GM18517 (cell line): ENCODE results near the gene ATRNL1.
"Not testable (repeated sequence)": the region's sequence is repeated elsewhere in the genome, so short reads cannot be mapped to it uniquely, and the experiment has no call there.

Experiments
- ATAC-seq: cut with Tn5 transposase; IDR thresholded peaks from one replicate; pipeline ENCODE4 v1.9.1; 2021; ENCODE audit warnings: mild to moderate bottlenecking, moderate library complexity; ENCODE audit not compliant: unreplicated experiment

Gene ATRNL1

GRCh38 chr10:115711306-115711705, 618.1 kb downstream of the ATRNL1 start:
- ATAC-seq, result no peak

DNA sequence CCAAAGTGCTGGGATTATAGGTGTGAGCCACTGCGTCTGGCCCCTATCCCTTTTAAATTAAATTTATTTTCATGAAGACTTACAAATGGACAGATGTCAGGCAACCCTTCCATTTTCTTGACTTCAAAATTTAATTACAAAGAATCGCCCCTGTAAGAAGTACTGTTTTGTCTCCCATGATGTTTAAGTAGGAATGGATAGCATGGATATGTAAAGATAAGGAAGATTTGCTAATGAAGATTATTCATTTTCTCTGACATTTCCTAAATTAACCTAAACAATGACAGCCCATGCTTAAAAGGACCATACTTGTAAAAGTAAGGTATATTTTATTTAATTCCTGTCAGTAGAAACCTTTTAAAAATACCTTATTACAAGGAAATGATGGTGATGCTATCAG, 627.0 kb downstream of the ATRNL1 start:
- no peak for ATAC-seq

GRCh38 chr10:115727129-115727528, 634.0 kb downstream of the ATRNL1 start:
- ATAC-seq, result no peak

DNA sequence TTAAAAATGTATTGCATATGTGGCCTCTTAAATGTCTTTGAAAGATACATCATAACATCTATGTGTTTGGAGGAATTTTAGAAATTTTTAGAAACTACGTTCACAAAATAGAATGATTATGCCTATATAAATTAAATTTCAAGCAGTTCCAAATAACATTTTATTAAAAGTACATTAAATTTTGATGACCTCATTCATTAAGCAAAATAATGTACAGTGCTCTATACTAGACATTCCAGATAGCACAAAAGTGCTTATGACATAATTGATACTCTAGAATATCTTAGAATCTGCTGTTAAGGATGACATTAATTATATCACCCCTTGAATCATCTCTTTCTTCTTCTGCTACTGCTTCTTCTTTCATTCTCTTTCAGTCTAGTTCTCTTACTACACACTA, 650.9 kb downstream of the ATRNL1 start:
- ATAC-seq, result no peak

DNA sequence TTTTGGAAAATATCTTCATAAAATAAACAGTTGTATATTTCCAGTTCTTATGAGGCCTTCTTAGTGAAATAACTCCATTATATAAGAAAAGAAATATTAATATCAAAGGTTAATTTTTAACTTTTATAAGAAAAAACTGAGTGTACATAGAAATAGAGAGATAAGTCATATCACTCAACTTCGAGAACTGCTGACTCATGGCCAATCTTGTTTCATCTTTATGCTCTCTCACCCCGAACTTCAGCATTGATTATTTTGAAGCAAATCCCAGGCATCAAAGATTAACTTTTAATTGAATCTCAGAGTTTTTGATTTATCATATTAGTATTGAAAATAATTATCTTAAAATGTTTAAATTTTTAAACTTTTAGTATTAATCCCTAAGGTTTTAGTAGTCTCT, 652.8 kb downstream of the ATRNL1 start:
- ATAC-seq, result no peak

DNA sequence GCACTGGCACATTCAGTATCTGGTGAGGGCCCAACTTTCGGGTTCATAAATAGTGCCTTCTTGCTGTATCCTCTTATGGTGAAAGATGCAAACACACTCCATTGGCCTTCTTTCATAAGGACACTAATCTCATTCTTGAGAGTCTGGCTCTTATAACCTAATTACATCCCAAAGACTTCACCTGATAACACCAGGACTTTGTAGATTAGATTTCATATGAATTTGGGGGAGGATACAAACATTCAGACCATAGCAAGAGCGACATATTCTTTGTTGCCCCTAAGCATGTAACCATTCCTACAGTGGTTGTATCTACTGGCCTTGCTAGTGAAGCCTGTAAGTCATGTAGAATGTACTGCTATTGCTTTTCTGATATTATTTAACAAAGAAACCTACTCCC, 654.6 kb downstream of the ATRNL1 start:
- ATAC-seq, result no peak

DNA sequence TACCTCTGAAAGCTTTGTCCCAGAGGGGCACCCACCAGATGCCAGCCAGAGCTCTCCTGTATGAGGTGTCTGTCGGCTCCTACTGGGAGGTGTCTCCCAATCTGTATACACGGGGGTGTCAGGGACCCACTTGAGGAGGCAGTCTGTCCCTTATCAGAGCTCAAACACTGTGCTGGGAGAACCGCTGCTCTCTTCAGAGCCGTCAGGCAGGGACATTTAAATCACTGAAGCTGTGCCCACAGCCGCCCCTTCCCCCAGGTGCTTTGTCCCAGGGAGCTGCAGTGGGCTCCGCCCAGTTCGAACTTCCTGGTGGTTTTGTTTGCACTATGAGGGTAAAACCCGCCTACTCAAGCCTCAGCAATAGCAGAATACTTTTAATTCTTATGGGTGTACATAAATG, 665.3 kb downstream of the ATRNL1 start:
- not testable (repeated sequence) for ATAC-seq

GRCh38 chr10:115760131-115760530, 667.0 kb downstream of the ATRNL1 start:
- no peak for ATAC-seq

DNA sequence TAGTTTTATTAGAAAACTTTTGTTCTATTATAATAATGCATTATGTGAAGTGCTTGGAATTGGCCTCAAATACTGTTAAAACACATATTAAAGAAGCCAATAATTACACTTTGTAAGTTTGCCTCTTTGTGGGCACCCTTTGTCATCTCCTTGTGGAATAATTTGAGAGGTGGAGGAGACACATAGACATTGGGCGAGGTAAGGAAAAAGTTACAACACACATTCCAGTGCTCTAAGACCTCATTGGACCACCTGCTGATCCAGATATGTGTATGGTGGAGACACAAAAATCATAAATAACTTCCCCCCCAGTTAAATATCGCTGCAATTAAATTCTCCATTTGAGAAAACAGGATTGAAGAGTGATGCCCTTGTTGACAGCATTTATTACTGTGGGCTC, 668.0 kb downstream of the ATRNL1 start:
- no peak for ATAC-seq

- no peak for ATAC-seq
Observed at GRCh38 chr10:115762029-115762428, 668.9 kb downstream of the ATRNL1 start.

DNA sequence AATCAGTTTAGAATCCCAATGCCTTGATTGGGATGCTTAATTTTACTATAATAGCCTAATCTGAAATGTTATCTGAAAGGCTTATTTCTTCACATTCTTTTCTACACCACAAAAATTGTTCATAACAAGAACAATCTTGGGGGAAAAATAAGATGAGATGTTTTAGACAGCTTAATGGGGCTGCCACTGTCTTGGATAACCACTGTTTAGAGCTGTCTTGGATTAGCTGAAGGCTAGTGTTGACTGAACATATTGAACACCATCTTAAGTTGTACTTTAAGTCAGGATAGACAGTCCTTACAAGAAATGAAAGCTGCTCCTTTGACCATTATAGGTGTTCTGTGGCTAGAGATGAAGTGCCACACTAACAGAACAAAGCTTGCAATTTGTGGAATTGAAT, 678.6 kb downstream of the ATRNL1 start:
- no peak for ATAC-seq

DNA sequence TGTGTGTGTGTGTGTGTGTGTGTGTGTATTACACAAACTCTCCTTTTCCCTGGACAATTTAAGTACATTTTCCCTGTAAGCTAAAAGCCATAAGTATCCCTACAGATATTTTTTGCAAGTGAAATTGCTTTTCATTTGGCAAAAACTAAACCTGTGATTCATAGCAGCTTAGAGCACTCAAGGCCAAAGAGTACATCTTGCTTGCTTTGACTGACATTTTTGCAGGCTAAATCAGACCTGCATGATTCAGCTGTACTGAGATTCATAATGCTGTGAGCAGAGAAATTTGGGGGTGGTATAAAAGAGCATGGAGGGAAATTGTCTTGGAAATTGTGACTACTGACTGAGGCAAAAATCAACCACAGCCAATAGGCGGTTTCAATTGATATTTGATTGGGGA, 679.4 kb downstream of the ATRNL1 start:
- no peak for ATAC-seq

GRCh38 chr10:115773832-115774231, 680.7 kb downstream of the ATRNL1 start:
- no peak for ATAC-seq

DNA sequence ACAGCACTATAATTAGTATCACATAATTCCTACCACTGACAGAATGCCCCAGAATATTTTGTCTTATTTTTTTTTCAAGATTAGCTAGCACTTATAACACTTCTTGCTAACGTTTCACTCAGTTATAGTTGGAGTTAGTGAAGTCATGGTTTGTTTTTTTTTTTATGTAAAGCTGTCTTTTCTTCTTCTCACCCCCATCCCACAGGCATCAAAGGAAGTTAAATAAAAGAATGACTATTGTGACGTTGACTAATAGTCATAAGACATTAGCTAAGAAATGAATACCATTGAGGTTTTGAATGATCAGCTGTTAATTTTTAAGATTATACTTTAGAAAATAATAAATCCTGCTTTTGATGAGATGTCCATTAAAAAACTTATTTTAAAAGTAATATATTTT, 681.6 kb downstream of the ATRNL1 start:
- no peak for ATAC-seq

- ATAC-seq, result no peak
Observed at GRCh38 chr10:115777646-115778045, 684.5 kb downstream of the ATRNL1 start.

DNA sequence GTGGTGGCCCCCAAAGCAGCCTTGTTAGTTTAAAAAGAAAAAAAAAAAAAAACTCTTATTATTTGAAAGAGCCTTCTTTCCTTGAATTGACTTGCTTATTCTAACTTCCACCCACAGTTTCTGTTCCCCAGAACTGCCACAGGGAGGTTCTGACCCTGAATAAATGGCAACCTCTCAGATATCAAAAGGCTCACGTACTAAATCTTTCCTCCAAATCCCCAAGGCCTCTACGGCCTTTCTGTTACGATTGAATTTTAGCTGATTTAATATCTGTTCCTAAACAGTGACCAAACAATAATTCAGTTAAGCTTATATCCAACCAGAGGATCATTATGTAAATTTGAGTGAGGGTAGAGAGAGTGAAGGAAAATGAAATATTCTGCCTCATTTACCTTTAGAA, 697.1 kb downstream of the ATRNL1 start:
- ATAC-seq, result no peak

GRCh38 chr10:115795964-115796363, 702.8 kb downstream of the ATRNL1 start:
- ATAC-seq, result no peak

- ATAC-seq, result no peak
Observed at GRCh38 chr10:115801457-115801856, 708.3 kb downstream of the ATRNL1 start.

DNA sequence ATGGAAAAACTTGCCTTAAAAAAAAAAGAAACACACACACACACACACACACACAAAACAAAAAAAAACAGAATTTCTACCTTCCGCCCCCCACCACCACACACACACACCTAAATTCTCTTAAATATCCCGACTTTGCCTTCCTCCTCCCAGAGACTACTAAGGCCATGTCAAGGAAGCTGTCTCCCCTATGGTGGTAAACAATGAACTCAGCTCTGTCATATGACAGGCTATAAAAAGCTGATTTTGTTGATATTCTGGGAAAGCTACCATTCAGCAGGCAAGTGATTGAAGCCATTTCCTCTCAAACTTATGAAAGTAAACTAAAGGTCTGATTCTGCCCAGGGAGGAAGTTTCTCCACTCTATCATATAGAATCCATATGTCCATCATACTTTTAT, 708.8 kb downstream of the ATRNL1 start:
- no peak for ATAC-seq

GRCh38 chr10:115802911-115803310, 709.7 kb downstream of the ATRNL1 start:
- ATAC-seq, result no peak

GRCh38 chr10:115814542-115814941, 721.4 kb downstream of the ATRNL1 start:
- no peak for ATAC-seq

- ATAC-seq, result no peak
Observed at GRCh38 chr10:115818012-115818411, 724.8 kb downstream of the ATRNL1 start.

- no peak for ATAC-seq
Observed at GRCh38 chr10:115826396-115826795, 733.2 kb downstream of the ATRNL1 start.
